GM23248 (cell line): Measurements from ENCODE around the gene XXYLT1. TPM values are rescaled to one million over a fixed set of nuclear protein-coding genes. Genes with fewer than 3 reads are reported as not detected.

ENCODE experiments used
- DNase-seq: peaks from one replicate; pipeline ENCODE4 v3.0.0-alpha.2; 2015
- H2AFZ ChIP-seq: fragments of 200-600 bp; sonication (generic); 2 replicates; pipeline ENCODE4 v1.6.1; 2016; ENCODE audit warnings: antibody characterized with exemption
- H3F3A ChIP-seq: fragments of 200-600 bp; sonication (generic); 2 replicates; pipeline ENCODE4 v1.6.1; 2016; ENCODE audit warnings: mild to moderate bottlenecking, antibody characterized with exemption, mixed run types; ENCODE audit not compliant: insufficient read depth
- H3K27ac ChIP-seq: fragments of 200-600 bp; sonication (generic); 2 replicates; pipeline ENCODE4 v1.5.1; 2016; ENCODE audit warnings: mild to moderate bottlenecking
- H3K27me3 ChIP-seq: fragments of 200-600 bp; sonication (generic); replicated peaks from 2 replicates; pipeline ENCODE4 v1.6.1; 2016; ENCODE audit warnings: mild to moderate bottlenecking; ENCODE audit not compliant: insufficient read depth
- H3K36me3 ChIP-seq: fragments of 200-600 bp; sonication (generic); 2 replicates; pipeline ENCODE4 v1.6.1; 2016; ENCODE audit warnings: low read depth, mild to moderate bottlenecking
- H3K4me1 ChIP-seq: fragments of 200-600 bp; sonication (generic); 2 replicates; pipeline ENCODE4 v1.6.1; 2016; ENCODE audit warnings: mild to moderate bottlenecking; ENCODE audit not compliant: insufficient read depth
- H3K4me2 ChIP-seq: fragments of 200-600 bp; sonication (generic); one replicate; pipeline ENCODE4 v1.6.1; 2016; ENCODE audit warnings: mild to moderate bottlenecking; ENCODE audit not compliant: unreplicated experiment
- H3K4me3 ChIP-seq: fragments of 200-600 bp; sonication (generic); 2 replicates; pipeline ENCODE4 v1.5.1; 2016; ENCODE audit warnings: mild to moderate bottlenecking
- H3K79me2 ChIP-seq: fragments of 200-600 bp; sonication (generic); 2 replicates; pipeline ENCODE4 v1.6.1; 2016; ENCODE audit warnings: mild to moderate bottlenecking; ENCODE audit not compliant: insufficient read depth
- H3K9ac ChIP-seq: fragments of 200-600 bp; sonication (generic); 2 replicates; pipeline ENCODE4 v1.6.1; 2016; ENCODE audit warnings: mild to moderate bottlenecking
- H3K9me2 ChIP-seq: fragments of 200-600 bp; sonication (generic); 2 replicates; pipeline ENCODE4 v1.6.1; 2016; ENCODE audit warnings: mixed run types, mild to moderate bottlenecking, moderate library complexity; ENCODE audit not compliant: insufficient read depth
- H3K9me3 ChIP-seq: fragments of 200-600 bp; sonication (generic); one replicate; pipeline ENCODE4 v1.6.1; 2017; ENCODE audit warnings: low read depth
- H4K20me1 ChIP-seq: fragments of 200-600 bp; sonication (generic); 2 replicates; pipeline ENCODE4 v1.6.0; 2016; ENCODE audit not compliant: insufficient read depth
- EZH2 ChIP-seq: fragments of 200-600 bp; sonication (generic); IDR thresholded peaks from 2 replicates; pipeline ENCODE4 v1.6.1; 2018; ENCODE audit warnings: antibody characterized with exemption, mild to moderate bottlenecking; ENCODE audit not compliant: insufficient read depth, poor library complexity, severe bottlenecking
- EZH2phosphoT487 ChIP-seq: fragments of 200-600 bp; sonication (generic); IDR thresholded peaks from 2 replicates; pipeline ENCODE4 v1.6.1; 2018; ENCODE audit warnings: antibody characterized with exemption, moderate library complexity, mild to moderate bottlenecking, low read depth; ENCODE audit not compliant: insufficient read depth
- WGBS, 2 experiments: methylation state at CpG; one replicate each; pipeline ENCODE4 v1.1.6; 2015 to 2017; ENCODE audit warnings: low lambda C conversion rate in 2 of 2, low coverage in 1 of 2; ENCODE audit errors: missing lambda C conversion rate in 2 of 2; 5-methylcytosine and 5-hydroxymethylcytosine counted together
- in situ Hi-C: fragments of 300-500 bp; cut with MboI; formaldehyde crosslinking; loops from 2 replicates; pipeline ENCODE4 v1.15.0; 2020
- microRNA-seq: library from miRNA; unstranded; fragments of <30 nt; microRNA quantifications from one replicate; pipeline ENCODE4, GENCODE V29; 2016; ENCODE audit warnings: borderline number of aligned reads
- polyA plus RNA-seq: library from polyadenylated mRNA; unstranded; fragments of >200 nt; fragmentation: Nextera tagmentation; extraction: Ambion mirVana; gene quantifications from 2 replicates; pipeline ENCODE4 v1.2.1, GENCODE V29; 2016
- small RNA-seq: library from RNA; depleted of rRNA; stranded (forward); fragments of <200 nt; gene quantifications from one replicate; pipeline ENCODE3, GENCODE V24; 2014; ENCODE audit warnings: low read depth, low replicate concordance
- total RNA-seq: library from RNA; depleted of rRNA; stranded (reverse); fragments of >200 nt; shearing (Covaris generic); gene quantifications from 2 replicates; pipeline ENCODE4 v1.2.3, GENCODE V29; 2014; rRNA removed

The XXYLT1 gene
- total and polyA plus RNA-seq, 2 experiments from 2014 or later = 22.8 to 44.7 TPM

- no peaks in the 10 kb centered on the region for H3K36me3 ChIP-seq
- DNase-seq = no peak
- in situ Hi-C loops = no loop called here
- H3K27ac ChIP-seq = no peak overlapping the region
- H3F3A ChIP-seq = no peaks in the 10 kb centered on the region
- H3K79me2 ChIP-seq = no peaks in the 10 kb centered on the region
- peaks cover 25% of the 10 kb centered on the region for H3K27me3 ChIP-seq
- no peaks in the 10 kb centered on the region for H4K20me1 ChIP-seq
- H3K9me3 ChIP-seq = no peaks in the 10 kb centered on the region
- no peaks in the 10 kb centered on the region for H3K4me1 ChIP-seq
- H3K4me3 ChIP-seq = no peak overlapping the region
- no peak overlapping the region for H2AFZ ChIP-seq
- WGBS, 2 experiments = 9 to 11% methylated on average over 2 of the region's 2 CpGs
- no peaks in the 10 kb centered on the region for H3K9me2 ChIP-seq
- H3K9ac ChIP-seq = no peak overlapping the region
- no peak overlapping the region for H3K4me2 ChIP-seq
- no peak for TF ChIP-seq EZH2phosphoT487
- TF ChIP-seq EZH2 = no peak
Observed at GRCh38 chr3:195023576-195023975, 247.4 kb downstream of the XXYLT1 start.

GRCh38 chr3:195021692-195022091 is 249.3 kb downstream of the XXYLT1 start:
- Histone ChIP-seq H3K9me3 (no peaks in the 10 kb centered on the region), H3K4me1 (no peaks in the 10 kb centered on the region), H2AFZ (no peak overlapping the region), H3K79me2 (no peaks in the 10 kb centered on the region), H3F3A (no peaks in the 10 kb centered on the region), H4K20me1 (no peaks in the 10 kb centered on the region), H3K4me2 (no peak overlapping the region), H3K9me2 (no peaks in the 10 kb centered on the region), H3K4me3 (no peak overlapping the region), H3K9ac (no peak overlapping the region), H3K27ac (no peak overlapping the region), H3K27me3 (peaks cover 43% of the 10 kb centered on the region), H3K36me3 (no peaks in the 10 kb centered on the region)
- TF ChIP-seq EZH2phosphoT487 (no peak), EZH2 (no peak)
- WGBS, 2 experiments = 57 to 64% methylated on average over 3 of the region's 3 CpGs
- DNase-seq = no peak
- in situ Hi-C loops = no loop called here

- Histone ChIP-seq H3K9me3 (no peaks in the 10 kb centered on the region), H3K27ac (no peak overlapping the region), H3K4me3 (no peak overlapping the region), H3K9ac (no peak overlapping the region), H3K79me2 (no peaks in the 10 kb centered on the region), H3K27me3 (peaks cover 50% of the 10 kb centered on the region), H3K9me2 (no peaks in the 10 kb centered on the region), H3K4me1 (no peaks in the 10 kb centered on the region), H4K20me1 (no peaks in the 10 kb centered on the region), H3F3A (no peaks in the 10 kb centered on the region), H3K36me3 (no peaks in the 10 kb centered on the region), H3K4me2 (no peak overlapping the region), H2AFZ (no peak overlapping the region)
- in situ Hi-C loops = no loop called here
- TF ChIP-seq EZH2 (no peak), EZH2phosphoT487 (no peak)
- DNase-seq = no peak
- WGBS, 2 experiments = 90 to 100% methylated on average over 1 of the region's 1 CpG
Observed at GRCh38 chr3:195020921-195021320, 250.0 kb downstream of the XXYLT1 start.

GRCh38 chr3:195020185-195020584 is 250.8 kb downstream of the XXYLT1 start:
- Histone ChIP-seq H3K4me3 (no peak overlapping the region), H3K9me2 (no peaks in the 10 kb centered on the region), H3K79me2 (no peaks in the 10 kb centered on the region), H3K27ac (no peak overlapping the region), H3K9me3 (no peaks in the 10 kb centered on the region), H3K9ac (no peak overlapping the region), H3K36me3 (no peaks in the 10 kb centered on the region), H3F3A (no peaks in the 10 kb centered on the region), H3K4me2 (no peak overlapping the region), H2AFZ (no peak overlapping the region), H3K4me1 (no peaks in the 10 kb centered on the region), H4K20me1 (no peaks in the 10 kb centered on the region), H3K27me3 (peaks cover 51% of the 10 kb centered on the region)
- in situ Hi-C loops = no loop called here
- TF ChIP-seq EZH2 (no peak), EZH2phosphoT487 (no peak)
- DNase-seq = no peak
- WGBS, 2 experiments = 46 to 57% methylated on average over 4 of the region's 4 CpGs

GRCh38 chr3:195019335-195019734 is 251.6 kb downstream of the XXYLT1 start:
- Histone ChIP-seq H3K9me3 (no peaks in the 10 kb centered on the region), H3K9me2 (no peaks in the 10 kb centered on the region), H4K20me1 (no peaks in the 10 kb centered on the region), H3F3A (no peaks in the 10 kb centered on the region), H3K9ac (no peak overlapping the region), H3K4me2 (no peak overlapping the region), H2AFZ (no peak overlapping the region), H3K36me3 (no peaks in the 10 kb centered on the region), H3K27ac (no peak overlapping the region), H3K4me3 (no peak overlapping the region), H3K4me1 (no peaks in the 10 kb centered on the region), H3K79me2 (no peaks in the 10 kb centered on the region), H3K27me3 (peaks cover 51% of the 10 kb centered on the region)
- WGBS, 2 experiments = 43 to 60% methylated on average over 6 of the region's 6 CpGs
- in situ Hi-C loops = no loop called here
- DNase-seq = no peak
- TF ChIP-seq EZH2phosphoT487 (no peak), EZH2 (no peak)

Small RNA genes lying within 50 kb of the gene (microRNA-seq; reads per million reads assigned to microRNA genes)
- gene MIR3137 = not detected

Small RNA genes lying within 50 kb of the gene (small RNA-seq; reads per million reads assigned to genes)
- gene MIR3137 = not detected
- not detected for gene RN7SL36P
- gene RNU6-25P = not detected

Other genes with a start within 250 kb of the XXYLT1 start
- 47.8 and 50.5 TPM in 2 replicates for gene ACAP2, start 171.9 kb upstream of the XXYLT1 start, total RNA-seq
- 49.9 and 57.8 TPM in 2 replicates for gene ACAP2, start 171.9 kb upstream of the XXYLT1 start, polyA plus RNA-seq